ENCODE results near the gene TAC1. TPM values are rescaled to one million over a fixed set of nuclear protein-coding genes. Genes with fewer than 3 reads are reported as not detected.

Gene TAC1
- total RNA-seq, 1 donor from 2014 or later, result not detected

DNA sequence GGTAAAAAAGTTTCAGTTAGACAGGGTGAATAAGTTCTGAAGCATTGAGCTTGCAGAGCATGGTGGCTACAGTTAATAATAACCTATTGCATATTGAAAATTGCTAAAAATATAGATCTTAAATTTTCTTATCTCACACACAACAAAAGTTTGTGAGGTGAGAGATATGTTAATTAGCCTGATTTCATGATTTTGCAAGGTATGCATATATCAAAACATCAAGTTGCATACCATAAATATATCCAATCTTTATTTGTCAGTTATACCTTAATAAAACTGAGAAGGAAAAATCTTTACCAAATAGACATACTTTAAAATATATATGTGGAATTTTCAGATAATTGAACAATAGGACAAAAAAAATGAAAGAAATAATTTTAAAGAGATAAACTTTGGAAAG lies 16.6 kb downstream of the TAC1 start:
- no peaks in the 10 kb centered on the region for H3K27me3 Mint-ChIP-seq
- no peak overlapping the region for H3K4me3 Mint-ChIP-seq (ENCODE audit: low read depth)
- peaks cover 7% of the 10 kb centered on the region for H3K9me3 Mint-ChIP-seq (ENCODE audit: low read depth)
- H3K27ac Mint-ChIP-seq, result no peak overlapping the region
- TF ChIP-seq CTCF (IDR thresholded peaks at IDR 0.05; ENCODE audit: unreplicated experiment), result no peak
- H3K4me1 Mint-ChIP-seq (ENCODE audit: low read depth), result peaks cover 15% of the 10 kb centered on the region
- no peaks in the 10 kb centered on the region for H3K36me3 Mint-ChIP-seq (ENCODE audit: insufficient read depth)
- no peak for DNase-seq (ENCODE audit: low spot score, unreplicated experiment)

- Mint-ChIP-seq H3K27ac (no peak overlapping the region), H3K4me3 (ENCODE audit: low read depth) (no peak overlapping the region), H3K27me3 (no peaks in the 10 kb centered on the region), H3K9me3 (ENCODE audit: low read depth) (peaks cover 5% of the 10 kb centered on the region), H3K36me3 (ENCODE audit: insufficient read depth) (no peaks in the 10 kb centered on the region), H3K4me1 (ENCODE audit: low read depth) (peaks cover 15% of the 10 kb centered on the region)
- TF ChIP-seq CTCF (IDR thresholded peaks at IDR 0.05; ENCODE audit: unreplicated experiment), result no peak
- DNase-seq (ENCODE audit: low spot score, unreplicated experiment), result no peak
These were observed 19.7 kb downstream of the TAC1 start for GRCh38 chr7:97751566-97751965.

GRCh38 chr7:97752215-97752614 lies 20.3 kb downstream of the TAC1 start:
- no peaks in the 10 kb centered on the region for H3K36me3 Mint-ChIP-seq (ENCODE audit: insufficient read depth)
- no peak overlapping the region for H3K4me3 Mint-ChIP-seq (ENCODE audit: low read depth)
- peaks cover 15% of the 10 kb centered on the region for H3K4me1 Mint-ChIP-seq (ENCODE audit: low read depth)
- no peak for TF ChIP-seq CTCF (IDR thresholded peaks at IDR 0.05; ENCODE audit: unreplicated experiment)
- peaks cover 1% of the 10 kb centered on the region for H3K9me3 Mint-ChIP-seq (ENCODE audit: low read depth)
- no peak overlapping the region for H3K27ac Mint-ChIP-seq
- DNase-seq (ENCODE audit: low spot score, unreplicated experiment), result no peak
- H3K27me3 Mint-ChIP-seq, result no peaks in the 10 kb centered on the region

- no peak for DNase-seq (ENCODE audit: low spot score, unreplicated experiment)
- Mint-ChIP-seq H3K4me1 (ENCODE audit: low read depth) (no peaks in the 10 kb centered on the region), H3K4me3 (ENCODE audit: low read depth) (no peak overlapping the region), H3K27ac (no peak overlapping the region), H3K27me3 (peaks cover 7% of the 10 kb centered on the region), H3K36me3 (ENCODE audit: insufficient read depth) (no peaks in the 10 kb centered on the region), H3K9me3 (ENCODE audit: low read depth) (no peaks in the 10 kb centered on the region)
- no peak for TF ChIP-seq CTCF (IDR thresholded peaks at IDR 0.05; ENCODE audit: unreplicated experiment)
These were observed 25.9 kb downstream of the TAC1 start for GRCh38 chr7:97757824-97758223.

GRCh38 chr7:97770850-97771249 lies 39.0 kb downstream of the TAC1 start:
- no peaks in the 10 kb centered on the region for H3K4me1 Mint-ChIP-seq (ENCODE audit: low read depth)
- no peak overlapping the region for H3K27ac Mint-ChIP-seq
- H3K9me3 Mint-ChIP-seq (ENCODE audit: low read depth), result no peaks in the 10 kb centered on the region
- no peak for TF ChIP-seq CTCF (IDR thresholded peaks at IDR 0.05; ENCODE audit: unreplicated experiment)
- H3K36me3 Mint-ChIP-seq (ENCODE audit: insufficient read depth), result no peaks in the 10 kb centered on the region
- no peak overlapping the region for H3K4me3 Mint-ChIP-seq (ENCODE audit: low read depth)
- H3K27me3 Mint-ChIP-seq, result peaks cover 6% of the 10 kb centered on the region
- DNase-seq (ENCODE audit: low spot score, unreplicated experiment), result no peak

Data from progenitor cell of endocrine pancreas (in vitro differentiated cells).